Right lobe of liver (tissue), 4 donors: ENCODE measurements around the gene SLC22A6.
"Not testable (repeated sequence)": the region's sequence is repeated elsewhere in the genome, so short reads cannot be mapped to it uniquely, and the experiment has no call there.

ENCODE experiments used
- POLR2A ChIP-seq: fragments of 450-650 bp; IDR thresholded peaks from one replicate; pipeline ENCODE4 v1.6.1; 2017; ENCODE audit warnings: antibody characterized with exemption, mild to moderate bottlenecking
- TF ChIP-seq, protein P1 (sequence below), 4 donors: fragments of 200-600 bp in 3 of 4; fragments of 450-650 bp in 1 of 4; IDR thresholded peaks; one replicate each; pipeline versions ENCODE4 v1.5.1 to v1.8.0; 2016 to 2022; ENCODE audit warnings: antibody characterized with exemption in 4 of 4, mild to moderate bottlenecking in 2 of 4
- donor health status: DM: no; HTN: no; CAD: no.
- donor health status: DM: no; HTN: no; CAD: no.
- donor health status: DM: no; HTN: yes; CAD: no.

DNA sequence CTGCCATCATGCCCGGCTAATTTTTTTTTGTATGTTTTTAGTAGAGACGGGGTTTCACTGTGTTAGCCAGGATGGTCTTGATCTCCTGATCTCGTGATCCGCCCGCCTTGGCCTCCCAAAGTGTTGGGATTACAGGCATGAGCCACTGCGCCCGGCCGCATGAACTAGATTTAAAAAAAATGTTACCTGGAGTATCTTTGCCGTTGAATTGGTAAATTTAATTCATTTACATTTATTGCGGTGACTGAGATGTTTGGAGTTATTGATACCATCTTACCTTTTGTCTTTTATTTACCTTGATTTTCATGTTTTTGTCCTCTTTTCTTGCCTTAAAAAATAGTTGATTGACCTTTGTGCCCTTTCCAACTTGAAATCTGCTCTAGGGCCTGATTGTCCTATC lies 39.2 kb downstream of the SLC22A6 start:
- TF ChIP-seq POLR2A, result not testable (repeated sequence)
- TF ChIP-seq, protein P1, sequence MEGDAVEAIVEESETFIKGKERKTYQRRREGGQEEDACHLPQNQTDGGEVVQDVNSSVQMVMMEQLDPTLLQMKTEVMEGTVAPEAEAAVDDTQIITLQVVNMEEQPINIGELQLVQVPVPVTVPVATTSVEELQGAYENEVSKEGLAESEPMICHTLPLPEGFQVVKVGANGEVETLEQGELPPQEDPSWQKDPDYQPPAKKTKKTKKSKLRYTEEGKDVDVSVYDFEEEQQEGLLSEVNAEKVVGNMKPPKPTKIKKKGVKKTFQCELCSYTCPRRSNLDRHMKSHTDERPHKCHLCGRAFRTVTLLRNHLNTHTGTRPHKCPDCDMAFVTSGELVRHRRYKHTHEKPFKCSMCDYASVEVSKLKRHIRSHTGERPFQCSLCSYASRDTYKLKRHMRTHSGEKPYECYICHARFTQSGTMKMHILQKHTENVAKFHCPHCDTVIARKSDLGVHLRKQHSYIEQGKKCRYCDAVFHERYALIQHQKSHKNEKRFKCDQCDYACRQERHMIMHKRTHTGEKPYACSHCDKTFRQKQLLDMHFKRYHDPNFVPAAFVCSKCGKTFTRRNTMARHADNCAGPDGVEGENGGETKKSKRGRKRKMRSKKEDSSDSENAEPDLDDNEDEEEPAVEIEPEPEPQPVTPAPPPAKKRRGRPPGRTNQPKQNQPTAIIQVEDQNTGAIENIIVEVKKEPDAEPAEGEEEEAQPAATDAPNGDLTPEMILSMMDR (IDR thresholded peaks at IDR 0.05), result not testable (repeated sequence)
